B cell (primary cell): ENCODE data around the gene TPI1.

Experiments used
- CTCF ChIP-seq: fragments of 200-600 bp; IDR thresholded peaks from one replicate; pipeline ENCODE4 v1.8.0; 2022; ENCODE audit warnings: antibody characterized with exemption, mild to moderate bottlenecking
- EZH2 ChIP-seq: IDR thresholded peaks from 2 replicates; pipeline ENCODE4 v1.6.1; 2012; ENCODE audit warnings: borderline replicate concordance, low read depth, mild to moderate bottlenecking, moderate library complexity, low read length; ENCODE audit not compliant: insufficient read depth, poor library complexity, severe bottlenecking

GRCh38 chr12:6828781-6829535, 38.4 kb upstream of the TPI1 start:
- TF ChIP-seq CTCF (no peak), EZH2 (peak; percentile 99)
